Loucy (cell line): ENCODE results near the gene SLFN12L.
"Not testable (repeated sequence)": the region's sequence is repeated elsewhere in the genome, so short reads cannot be mapped to it uniquely, and the experiment has no call there.

Experiments
- H2AFZ ChIP-seq: fragments of 200-600 bp; sonication (generic); 2 replicates; pipeline ENCODE4 v1.6.0; 2016; ENCODE audit warnings: antibody characterized with exemption, mild to moderate bottlenecking, low read length, moderate library complexity
- H3F3A ChIP-seq: fragments of 200-600 bp; 2 replicates; pipeline ENCODE4 v1.6.0; 2016; ENCODE audit warnings: antibody characterized with exemption, low read depth, mild to moderate bottlenecking
- H3K27me3 ChIP-seq: fragments of 200-600 bp; sonication (generic); 2 replicates; pipeline ENCODE4 v1.6.1; 2014; ENCODE audit warnings: low read length, mild to moderate bottlenecking; ENCODE audit not compliant: insufficient read depth, poor library complexity, severe bottlenecking
- H3K36me3 ChIP-seq: fragments of 200-600 bp; sonication (generic); 2 replicates; pipeline ENCODE4 v1.6.1; 2016; ENCODE audit warnings: low read length; ENCODE audit not compliant: insufficient read depth
- H3K4me1 ChIP-seq: fragments of 200-600 bp; sonication (generic); 2 replicates; pipeline ENCODE4 v1.5.1; 2014; ENCODE audit warnings: low read length, mild to moderate bottlenecking; ENCODE audit not compliant: insufficient read depth, poor library complexity, severe bottlenecking
- H3K4me2 ChIP-seq: fragments of 200-600 bp; sonication (generic); 2 replicates; pipeline ENCODE4 v1.6.0; 2014; ENCODE audit warnings: antibody characterized with exemption, low read length, low read depth, mild to moderate bottlenecking; ENCODE audit not compliant: poor library complexity, severe bottlenecking
- H3K4me3 ChIP-seq: fragments of 200-600 bp; sonication (generic); 2 replicates; pipeline ENCODE4 v1.5.1; 2014; ENCODE audit warnings: low read length, mild to moderate bottlenecking, mixed read lengths; ENCODE audit not compliant: poor library complexity, severe bottlenecking
- H3K79me2 ChIP-seq: fragments of 200-600 bp; sonication (generic); 2 replicates; pipeline ENCODE4 v1.6.1; 2014; ENCODE audit warnings: low read length; ENCODE audit not compliant: insufficient read depth
- H3K9ac ChIP-seq: fragments of 200-600 bp; sonication (generic); 2 replicates; pipeline ENCODE4 v1.6.0; 2014; ENCODE audit warnings: mild to moderate bottlenecking, low read depth, low read length, moderate library complexity; ENCODE audit not compliant: poor library complexity, severe bottlenecking
- H3K9me2 ChIP-seq: fragments of 200-600 bp; sonication (generic); replicated peaks from 2 replicates; pipeline ENCODE4 v1.6.1; 2016; ENCODE audit warnings: low read depth, low read length, mixed read lengths
- H3K9me3 ChIP-seq: fragments of 200-600 bp; sonication (generic); 2 replicates; pipeline ENCODE4 v1.6.1; 2014; ENCODE audit warnings: mild to moderate bottlenecking, antibody characterized with exemption, low read length, low read depth; ENCODE audit not compliant: insufficient read depth
- H4K20me1 ChIP-seq: fragments of 200-600 bp; sonication (generic); 2 replicates; pipeline ENCODE4 v1.6.0; 2014; ENCODE audit warnings: antibody characterized with exemption, low read length, mild to moderate bottlenecking; ENCODE audit not compliant: insufficient read depth, poor library complexity, severe bottlenecking
- EZH2phosphoT487 ChIP-seq: fragments of 200-600 bp; IDR thresholded peaks from 2 replicates; pipeline ENCODE4 v1.6.1; 2018; ENCODE audit warnings: antibody characterized with exemption, mild to moderate bottlenecking, moderate library complexity, borderline replicate concordance
- TF ChIP-seq, protein P1 (sequence below): fragments of 200-600 bp; sonication (generic); conservative IDR thresholded peaks from 2 replicates; pipeline ENCODE4 v1.5.1; 2014; ENCODE audit warnings: mild to moderate bottlenecking, antibody characterized with exemption, low read length

SLFN12L gene

DNA sequence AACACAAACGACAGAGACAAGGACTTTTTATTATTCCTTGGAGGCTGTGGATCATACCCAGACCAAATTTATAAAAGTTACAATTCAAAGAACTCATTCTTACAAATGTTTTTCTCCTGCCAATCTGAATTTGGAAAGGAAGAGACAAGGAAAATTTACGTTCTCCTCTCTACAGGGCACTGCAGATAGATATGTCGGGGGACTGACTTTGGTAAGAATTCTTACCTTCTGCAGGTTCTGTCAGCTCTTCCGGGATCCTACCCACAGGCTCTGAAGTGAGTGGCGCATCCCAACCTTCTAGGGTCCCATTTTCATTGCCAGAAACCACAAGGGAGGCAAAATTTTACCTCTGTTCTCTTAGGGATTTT is 2.2 kb upstream of the SLFN12L start:
- peak overlapping the region; percentile 79 for H2AFZ ChIP-seq
- H3K9me2 ChIP-seq = no peaks in the 10 kb centered on the region
- no peaks in the 10 kb centered on the region for H3K36me3 ChIP-seq
- H3K4me3 ChIP-seq = peak overlapping the region; percentile 27
- peaks cover 45% of the 10 kb centered on the region for H3K4me1 ChIP-seq
- no peak for TF ChIP-seq EZH2phosphoT487
- TF ChIP-seq, protein P1, sequence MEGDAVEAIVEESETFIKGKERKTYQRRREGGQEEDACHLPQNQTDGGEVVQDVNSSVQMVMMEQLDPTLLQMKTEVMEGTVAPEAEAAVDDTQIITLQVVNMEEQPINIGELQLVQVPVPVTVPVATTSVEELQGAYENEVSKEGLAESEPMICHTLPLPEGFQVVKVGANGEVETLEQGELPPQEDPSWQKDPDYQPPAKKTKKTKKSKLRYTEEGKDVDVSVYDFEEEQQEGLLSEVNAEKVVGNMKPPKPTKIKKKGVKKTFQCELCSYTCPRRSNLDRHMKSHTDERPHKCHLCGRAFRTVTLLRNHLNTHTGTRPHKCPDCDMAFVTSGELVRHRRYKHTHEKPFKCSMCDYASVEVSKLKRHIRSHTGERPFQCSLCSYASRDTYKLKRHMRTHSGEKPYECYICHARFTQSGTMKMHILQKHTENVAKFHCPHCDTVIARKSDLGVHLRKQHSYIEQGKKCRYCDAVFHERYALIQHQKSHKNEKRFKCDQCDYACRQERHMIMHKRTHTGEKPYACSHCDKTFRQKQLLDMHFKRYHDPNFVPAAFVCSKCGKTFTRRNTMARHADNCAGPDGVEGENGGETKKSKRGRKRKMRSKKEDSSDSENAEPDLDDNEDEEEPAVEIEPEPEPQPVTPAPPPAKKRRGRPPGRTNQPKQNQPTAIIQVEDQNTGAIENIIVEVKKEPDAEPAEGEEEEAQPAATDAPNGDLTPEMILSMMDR = no peak
- no peaks in the 10 kb centered on the region for H3K27me3 ChIP-seq
- no peaks in the 10 kb centered on the region for H3K9me3 ChIP-seq
- H4K20me1 ChIP-seq = no peaks in the 10 kb centered on the region
- no peaks in the 10 kb centered on the region for H3K79me2 ChIP-seq
- peak overlapping the region; percentile 65 for H3K4me2 ChIP-seq
- peaks cover 11% of the 10 kb centered on the region; the same call in 1 of the 2 replicates for H3F3A ChIP-seq
- no peak overlapping the region for H3K9ac ChIP-seq

- Histone ChIP-seq H3K4me1 (peaks cover 27% of the 10 kb centered on the region), H3K27me3 (no peaks in the 10 kb centered on the region), H3K36me3 (no peaks in the 10 kb centered on the region), H3K9me3 (no peaks in the 10 kb centered on the region), H3F3A (peaks cover 2% of the 10 kb centered on the region; the same call in 1 of the 2 replicates), H3K4me2 (no peak overlapping the region), H3K9ac (no peak overlapping the region), H2AFZ (no peak overlapping the region), H3K79me2 (no peaks in the 10 kb centered on the region), H4K20me1 (no peaks in the 10 kb centered on the region), H3K9me2 (no peaks in the 10 kb centered on the region), H3K4me3 (no peak overlapping the region)
- TF ChIP-seq, protein P1 = no peak
- no peak for TF ChIP-seq EZH2phosphoT487
These were observed 760 bp downstream of the SLFN12L start for GRCh38 chr17:35536664-35537171.

DNA sequence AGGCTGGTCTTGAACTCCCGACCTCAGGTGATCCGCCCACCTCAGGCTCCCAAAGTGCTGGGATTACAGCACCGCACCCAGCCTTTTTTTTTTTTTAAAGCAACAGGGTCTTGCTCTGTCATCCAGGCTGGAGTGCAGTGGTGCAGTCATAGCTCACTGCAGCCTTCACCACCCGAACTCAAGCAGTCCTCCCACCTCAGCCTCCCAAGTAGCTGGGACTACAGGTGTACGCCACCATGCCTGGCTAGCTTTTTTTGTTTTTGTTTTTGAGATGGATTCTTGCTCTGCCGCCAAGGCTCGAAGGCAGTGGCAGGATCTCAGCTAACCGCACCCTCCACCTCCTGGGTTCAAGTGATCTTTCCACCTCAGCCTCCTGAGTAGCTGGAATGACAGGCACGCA is 2.1 kb downstream of the SLFN12L start:
- H3K9me2 ChIP-seq, H3K79me2 ChIP-seq, H3K9ac ChIP-seq, H2AFZ ChIP-seq, H3F3A ChIP-seq, H3K4me3 ChIP-seq, H3K27me3 ChIP-seq, H3K36me3 ChIP-seq, H3K9me3 ChIP-seq, H3K4me2 ChIP-seq, H4K20me1 ChIP-seq: not testable (repeated sequence)
- peaks cover 24% of the 10 kb centered on the region for H3K4me1 ChIP-seq

DNA sequence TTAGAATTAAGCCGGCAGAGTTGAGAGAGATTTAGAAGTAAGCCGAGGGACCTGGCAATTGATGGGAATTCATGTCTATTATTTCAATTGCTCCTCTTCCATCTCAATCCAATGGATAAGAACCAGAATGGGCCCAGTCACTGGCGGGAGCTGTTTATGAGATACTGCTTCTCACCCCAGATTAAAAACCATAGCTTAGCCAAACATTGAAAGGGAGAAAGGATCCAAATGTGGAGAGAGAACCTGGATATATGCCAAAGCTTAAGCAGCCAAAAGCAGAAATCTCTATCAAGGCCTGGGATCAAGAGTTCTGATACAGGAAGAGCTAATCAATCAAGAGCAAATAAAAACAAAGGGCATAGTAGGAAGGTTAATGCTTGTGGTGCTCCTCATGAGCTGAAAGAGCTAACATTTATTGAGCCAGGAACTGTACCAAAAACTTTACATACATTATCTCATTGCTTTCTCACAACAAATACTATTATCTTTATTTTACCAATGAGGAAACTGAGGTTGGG is 2.8 kb downstream of the SLFN12L start:
- H3K27me3 ChIP-seq = no peaks in the 10 kb centered on the region
- H3F3A ChIP-seq = peaks cover 9% of the 10 kb centered on the region; the same call in 1 of the 2 replicates
- H3K9me3 ChIP-seq = no peaks in the 10 kb centered on the region
- no peak overlapping the region for H3K4me2 ChIP-seq
- no peaks in the 10 kb centered on the region for H3K36me3 ChIP-seq
- H3K4me1 ChIP-seq = peaks cover 16% of the 10 kb centered on the region
- H2AFZ ChIP-seq = no peak overlapping the region
- TF ChIP-seq, protein P1 = no peak
- TF ChIP-seq EZH2phosphoT487 = no peak
- H3K9ac ChIP-seq = no peak overlapping the region
- no peak overlapping the region for H3K4me3 ChIP-seq
- no peaks in the 10 kb centered on the region for H3K79me2 ChIP-seq
- no peaks in the 10 kb centered on the region for H3K9me2 ChIP-seq
- H4K20me1 ChIP-seq = no peaks in the 10 kb centered on the region
